Hematopoietic multipotent progenitor cell treated with erythropoietin and hydrocortisone succinate and interleukin-3 and kit ligand, for 17 days (in vitro differentiated cells): ENCODE results near the gene WSCD2.
"Not testable (repeated sequence)": the region's sequence is repeated elsewhere in the genome, so short reads cannot be mapped to it uniquely, and the experiment has no call there.

Experiments used
- DNase-seq: peaks from one replicate; pipeline ENCODE4 v3.0.0-alpha.2; 2015; ENCODE audit warnings: low spot score

Gene WSCD2

GRCh38 chr12:108196921-108197320 is 67.8 kb downstream of the WSCD2 start:
- DNase-seq = no peak

GRCh38 chr12:108198043-108198442 is 69.0 kb downstream of the WSCD2 start:
- no peak for DNase-seq

GRCh38 chr12:108199106-108199505 is 70.0 kb downstream of the WSCD2 start:
- DNase-seq = no peak

- no peak for DNase-seq
These were observed 72.7 kb downstream of the WSCD2 start for GRCh38 chr12:108201808-108202207.

- DNase-seq = no peak
These were observed 75.3 kb downstream of the WSCD2 start for GRCh38 chr12:108204117-108204987.

- DNase-seq = no peak
These were observed 76.8 kb downstream of the WSCD2 start for GRCh38 chr12:108205864-108206263.

- DNase-seq = no peak
These were observed 79.0 kb downstream of the WSCD2 start for GRCh38 chr12:108207791-108208730.

- DNase-seq = no peak
These were observed 80.9 kb downstream of the WSCD2 start for GRCh38 chr12:108210001-108210400.

GRCh38 chr12:108211157-108211556 is 82.1 kb downstream of the WSCD2 start:
- no peak for DNase-seq

- no peak for DNase-seq
These were observed 84.9 kb downstream of the WSCD2 start for GRCh38 chr12:108213871-108214445.

GRCh38 chr12:108214486-108214885 is 85.4 kb downstream of the WSCD2 start:
- no peak for DNase-seq

GRCh38 chr12:108215458-108215857 is 86.4 kb downstream of the WSCD2 start:
- DNase-seq = no peak

- DNase-seq = no peak
These were observed 89.8 kb downstream of the WSCD2 start for GRCh38 chr12:108218921-108219320.

GRCh38 chr12:108225101-108225500 is 96.0 kb downstream of the WSCD2 start:
- not testable (repeated sequence) for DNase-seq

GRCh38 chr12:108226866-108227265 is 97.8 kb downstream of the WSCD2 start:
- no peak for DNase-seq

GRCh38 chr12:108228746-108229145 is 99.7 kb downstream of the WSCD2 start:
- no peak for DNase-seq

- no peak for DNase-seq
These were observed 102.2 kb downstream of the WSCD2 start for GRCh38 chr12:108231109-108231905.

- no peak for DNase-seq
These were observed 102.9 kb downstream of the WSCD2 start for GRCh38 chr12:108231909-108232434.

GRCh38 chr12:108232565-108232964 is 103.5 kb downstream of the WSCD2 start:
- DNase-seq = no peak

- no peak for DNase-seq
These were observed 105.1 kb downstream of the WSCD2 start for GRCh38 chr12:108234158-108234557.
